GM21717 (cell line): ENCODE measurements around the gene AJM1.
"Not testable (repeated sequence)": the region's sequence is repeated elsewhere in the genome, so short reads cannot be mapped to it uniquely, and the experiment has no call there.

Source experiments
- ATAC-seq: cut with Tn5 transposase; IDR thresholded peaks from one replicate; pipeline ENCODE4 v1.9.1; 2021; ENCODE audit warnings: mild to moderate bottlenecking, moderate library complexity; ENCODE audit not compliant: unreplicated experiment

AJM1 gene

GRCh38 chr9:136866898-136867421, 24.7 kb downstream of the AJM1 start:
- ATAC-seq, result not testable (repeated sequence)

- ATAC-seq, result no peak
These were observed 25.2 kb downstream of the AJM1 start for GRCh38 chr9:136867480-136867879.

GRCh38 chr9:136867917-136868316, 25.6 kb downstream of the AJM1 start:
- ATAC-seq, result no peak

GRCh38 chr9:136868644-136869043, 26.4 kb downstream of the AJM1 start:
- no peak for ATAC-seq

GRCh38 chr9:136869611-136870010, 27.3 kb downstream of the AJM1 start:
- not testable (repeated sequence) for ATAC-seq

GRCh38 chr9:136875155-136875554, 32.9 kb downstream of the AJM1 start:
- ATAC-seq, result no peak

GRCh38 chr9:136876476-136876875, 34.2 kb downstream of the AJM1 start:
- no peak for ATAC-seq

- no peak for ATAC-seq
These were observed 38.4 kb downstream of the AJM1 start for GRCh38 chr9:136880651-136881050.

- no peak for ATAC-seq
These were observed 39.4 kb downstream of the AJM1 start for GRCh38 chr9:136881691-136882108.

- peak; percentile 35 for ATAC-seq
These were observed 40.0 kb downstream of the AJM1 start for GRCh38 chr9:136882109-136882946.

GRCh38 chr9:136882947-136883283, 40.6 kb downstream of the AJM1 start:
- ATAC-seq, result not testable (repeated sequence)

- not testable (repeated sequence) for ATAC-seq
These were observed 41.4 kb downstream of the AJM1 start for GRCh38 chr9:136883670-136884069.

GRCh38 chr9:136885950-136886578, 43.8 kb downstream of the AJM1 start, which contains the start of gene TRAF2:
Gene TRAF2 (plus strand): TSS chr9:136886516. CDS start chr9:136898741, 12,225 bp downstream.
- peak; percentile 66 for ATAC-seq

GRCh38 chr9:136886610-136887597, 44.6 kb downstream of the AJM1 start:
- ATAC-seq, result no peak

- no peak for ATAC-seq
These were observed 46.2 kb downstream of the AJM1 start for GRCh38 chr9:136888454-136888853.

- ATAC-seq, result no peak
These were observed 47.6 kb downstream of the AJM1 start for GRCh38 chr9:136889858-136890257.

GRCh38 chr9:136890661-136891060, 48.4 kb downstream of the AJM1 start:
- ATAC-seq, result no peak
